Epithelial cell of prostate (primary cell): ENCODE data around the gene ATP5MC2.
"Not testable (repeated sequence)": the region's sequence is repeated elsewhere in the genome, so short reads cannot be mapped to it uniquely, and the experiment has no call there.

Experiments
- DNase-seq: peaks from one replicate; pipeline ENCODE4 v3.0.0-alpha.2; 2011; ENCODE audit warnings: low read depth, low spot score
- H3K27ac ChIP-seq: fragments of 450-650 bp; 2 replicates; pipeline ENCODE4 v1.5.1; 2017; ENCODE audit warnings: mild to moderate bottlenecking

ATP5MC2 gene

GRCh38 chr12:53675701-53676607 lies at the start of gene ATP5MC2:
ATP5MC2 (minus strand) TSS chr12:53676083; CDS start chr12:53672614, 3,469 bp downstream.
- DNase-seq = peak; percentile 85

GRCh38 chr12:53722450-53723041 lies 46.7 kb upstream of the ATP5MC2 start:
- H3K27ac ChIP-seq = no peak overlapping the region
- DNase-seq = no peak

More at GRCh38 chr12:53675701-53676607, at the start of gene ATP5MC2:
- peak within 1 kb of the TSS; percentile 83 for H3K27ac ChIP-seq

- DNase-seq = no peak
- no peak overlapping the region for H3K27ac ChIP-seq
These were observed 45.1 kb upstream of the ATP5MC2 start for GRCh38 chr12:53720946-53721345.

GRCh38 chr12:53719649-53720048 lies 43.8 kb upstream of the ATP5MC2 start:
- no peak overlapping the region for H3K27ac ChIP-seq

GRCh38 chr12:53718567-53718966 lies 42.7 kb upstream of the ATP5MC2 start:
- not testable (repeated sequence) for DNase-seq, H3K27ac ChIP-seq

More at GRCh38 chr12:53719649-53720048, 43.8 kb upstream of the ATP5MC2 start:
- DNase-seq = no peak

- DNase-seq = no peak
- H3K27ac ChIP-seq = no peak overlapping the region
These were observed 41.4 kb upstream of the ATP5MC2 start for GRCh38 chr12:53717319-53717718.

- no peak for DNase-seq
These were observed 38.1 kb upstream of the ATP5MC2 start for GRCh38 chr12:53714004-53714403.

GRCh38 chr12:53713516-53713915 lies 37.6 kb upstream of the ATP5MC2 start:
- H3K27ac ChIP-seq = no peak overlapping the region
- DNase-seq = no peak

More at GRCh38 chr12:53714004-53714403, 38.1 kb upstream of the ATP5MC2 start:
- H3K27ac ChIP-seq = no peak overlapping the region

- no peak for DNase-seq
- H3K27ac ChIP-seq = no peak overlapping the region
These were observed 36.3 kb upstream of the ATP5MC2 start for GRCh38 chr12:53712059-53712643.

GRCh38 chr12:53710091-53710490 lies 34.2 kb upstream of the ATP5MC2 start:
- no peak overlapping the region for H3K27ac ChIP-seq
- no peak for DNase-seq

- no peak for DNase-seq
- H3K27ac ChIP-seq = no peak overlapping the region
These were observed 33.8 kb upstream of the ATP5MC2 start for GRCh38 chr12:53709671-53710070.

- DNase-seq = no peak
- no peak overlapping the region for H3K27ac ChIP-seq
These were observed 30.2 kb upstream of the ATP5MC2 start for GRCh38 chr12:53706080-53706479.

- DNase-seq = no peak
- H3K27ac ChIP-seq = no peak overlapping the region
These were observed 27.9 kb upstream of the ATP5MC2 start for GRCh38 chr12:53703756-53704155.

- DNase-seq = no peak
- no peak overlapping the region for H3K27ac ChIP-seq
These were observed 25.8 kb upstream of the ATP5MC2 start for GRCh38 chr12:53701518-53702264.

- DNase-seq = no peak
- H3K27ac ChIP-seq = no peak overlapping the region
These were observed 24.7 kb upstream of the ATP5MC2 start for GRCh38 chr12:53700567-53700966.

- DNase-seq = no peak
- H3K27ac ChIP-seq = no peak overlapping the region
These were observed 23.8 kb upstream of the ATP5MC2 start for GRCh38 chr12:53699678-53700025.

GRCh38 chr12:53698948-53699677 lies 23.2 kb upstream of the ATP5MC2 start:
- no peak overlapping the region for H3K27ac ChIP-seq
- DNase-seq = no peak

GRCh38 chr12:53696655-53697331 lies 20.9 kb upstream of the ATP5MC2 start:
- DNase-seq = peak; percentile 50
- peak overlapping the region; percentile 82 for H3K27ac ChIP-seq

- H3K27ac ChIP-seq = peak overlapping the region; percentile 82
- peak; percentile 80 for DNase-seq
These were observed 20.4 kb upstream of the ATP5MC2 start for GRCh38 chr12:53696285-53696654.
